NCI-H345 (cell line): ENCODE results near the gene CAMKMT.
A peak's percentile ranks its signal among the peaks of the same experiment; 100 is the strongest.

Experiments used
- DNase-seq: peaks from one replicate; lab custom pipeline; 2025; lab: John Stamatoyannopoulos, UW

The CAMKMT gene

DNA sequence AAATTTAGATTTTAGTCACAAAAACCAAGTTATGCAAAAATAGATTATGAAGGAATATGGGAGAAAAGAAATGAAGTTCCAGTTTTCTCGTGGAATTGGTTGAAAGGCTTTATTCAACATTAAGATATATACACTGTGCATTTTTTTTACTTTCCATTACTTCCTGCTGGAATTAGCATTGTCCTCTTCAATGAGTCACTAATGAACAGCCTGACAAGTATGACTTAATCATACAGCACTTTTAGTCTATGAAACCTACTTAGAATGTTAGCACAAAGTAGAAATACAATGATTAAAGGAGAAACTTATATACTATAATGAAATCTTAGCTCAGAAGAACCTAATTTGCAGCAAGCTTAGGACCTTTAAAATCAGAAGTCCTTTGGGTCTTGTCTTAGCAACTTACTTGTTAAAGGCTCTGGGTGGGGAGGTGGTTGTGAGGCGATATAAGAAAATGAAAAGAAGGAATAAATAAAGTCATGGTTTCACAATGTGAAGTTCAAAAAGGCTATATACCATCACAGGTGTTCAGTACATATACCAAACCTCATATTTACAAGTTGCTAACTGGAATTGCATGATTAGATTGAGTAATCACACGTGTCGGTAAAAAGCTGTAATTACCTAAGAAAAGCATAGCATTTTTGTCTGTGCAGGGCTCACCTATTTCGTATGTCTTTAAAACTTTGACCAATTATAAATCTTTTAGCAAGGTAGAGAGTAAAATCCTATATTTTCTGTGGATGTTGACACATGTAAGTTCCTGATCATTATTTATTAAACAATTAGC is 236.8 kb downstream of the CAMKMT start:
- no peak for DNase-seq

GRCh38 chr2:44599130-44599529 is 237.4 kb downstream of the CAMKMT start:
- DNase-seq, result no peak

- no peak for DNase-seq
These were observed 240.7 kb downstream of the CAMKMT start for GRCh38 chr2:44602446-44602845.

- DNase-seq, result no peak
These were observed 243.8 kb downstream of the CAMKMT start for GRCh38 chr2:44605511-44605910.

DNA sequence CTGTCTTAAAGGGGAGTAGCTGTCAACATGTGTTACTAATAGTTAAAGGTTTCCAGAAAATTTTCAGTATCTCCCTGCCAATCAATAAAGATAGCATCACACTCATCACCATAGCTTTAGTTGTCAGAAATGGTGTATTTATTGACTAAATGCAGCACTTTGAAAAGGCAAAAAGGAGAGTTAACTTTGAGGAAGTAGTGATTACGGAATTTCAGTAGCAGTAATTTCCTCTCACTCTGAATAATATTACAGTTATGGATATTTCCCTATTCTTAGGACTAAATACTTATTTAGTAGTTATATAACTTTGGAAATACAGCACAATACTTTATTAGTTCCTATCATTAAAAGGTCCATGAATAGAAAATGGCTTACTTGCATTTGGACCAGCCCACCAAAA is 250.5 kb downstream of the CAMKMT start:
- no peak for DNase-seq

GRCh38 chr2:44614940-44615339 is 253.2 kb downstream of the CAMKMT start:
- no peak for DNase-seq

- no peak for DNase-seq
These were observed 254.3 kb downstream of the CAMKMT start for GRCh38 chr2:44615950-44616518.

- no peak for DNase-seq
These were observed 255.0 kb downstream of the CAMKMT start for GRCh38 chr2:44616667-44617155.

DNA sequence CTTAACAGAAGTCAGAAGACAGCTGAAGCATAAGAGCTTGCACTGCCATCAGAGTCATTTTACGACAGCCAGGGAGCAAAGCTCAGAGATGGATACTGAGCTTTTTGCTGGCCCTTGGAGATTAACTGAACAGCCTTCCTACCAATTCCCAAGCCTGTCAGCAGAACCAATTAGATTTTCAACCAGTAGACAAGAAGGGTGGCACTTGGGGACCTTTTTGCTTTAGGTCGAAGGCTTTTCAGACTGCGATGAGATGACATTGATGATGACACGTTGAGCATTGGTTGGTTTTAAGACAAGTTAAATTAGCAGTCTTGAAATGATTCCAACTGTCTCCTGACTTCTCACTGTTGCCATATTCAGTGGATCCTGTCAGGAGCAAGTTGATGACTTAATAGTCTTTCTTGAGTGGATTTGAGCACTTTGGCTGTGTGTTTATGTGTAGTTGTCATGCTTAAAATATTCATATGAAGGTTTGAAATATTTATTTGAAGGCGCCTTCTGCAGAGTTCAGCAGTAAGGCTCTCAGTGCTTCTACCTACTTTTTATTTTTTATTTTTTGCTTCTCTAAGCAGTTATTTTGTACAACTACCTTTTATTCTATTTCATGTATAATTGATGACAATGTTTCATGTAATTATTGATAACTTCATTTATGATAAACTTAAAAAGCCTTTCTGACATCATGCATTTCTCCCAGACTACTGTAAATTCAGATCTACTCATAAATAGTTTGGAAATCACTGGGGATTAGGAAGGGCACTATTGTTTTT is 256.7 kb downstream of the CAMKMT start:
- DNase-seq, result no peak

- DNase-seq, result no peak
These were observed 258.6 kb downstream of the CAMKMT start for GRCh38 chr2:44620189-44620990.

DNA sequence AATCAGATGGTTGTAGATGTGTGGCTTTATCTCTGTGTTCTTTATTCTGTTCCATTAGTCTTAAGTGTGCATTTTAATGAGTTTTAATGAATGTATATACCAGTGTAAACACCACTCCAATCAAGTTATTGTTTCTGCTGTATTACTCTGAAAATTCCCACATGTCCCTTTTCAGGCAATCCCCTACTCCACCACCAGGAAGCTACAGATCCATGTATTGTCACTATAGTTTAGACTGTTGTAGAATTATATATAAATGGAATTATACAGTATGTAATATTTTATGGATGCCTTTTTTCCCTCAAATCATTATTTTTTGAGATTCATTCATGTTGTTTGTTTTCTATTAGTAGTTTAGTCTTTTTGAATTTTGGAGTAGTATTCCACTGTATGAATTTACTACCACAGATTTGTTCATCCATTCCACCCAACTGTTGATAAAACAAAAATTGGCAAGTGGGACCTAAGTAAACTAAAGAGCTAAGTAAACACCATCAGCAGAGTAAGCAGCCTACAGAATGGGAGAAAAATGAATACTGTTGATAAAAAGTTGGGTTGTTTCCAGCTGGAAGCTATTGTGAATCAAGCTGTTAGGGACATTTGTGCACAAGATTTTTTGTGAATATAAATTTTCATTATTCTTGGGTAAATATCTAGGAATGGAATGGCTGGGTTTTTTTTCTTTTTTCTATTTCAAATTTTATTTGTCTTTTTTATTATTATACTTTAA is 262.0 kb downstream of the CAMKMT start:
- peak; percentile 76 for DNase-seq

- DNase-seq, result no peak
These were observed 266.6 kb downstream of the CAMKMT start for GRCh38 chr2:44628297-44628696.

GRCh38 chr2:44632931-44633689 is 271.4 kb downstream of the CAMKMT start:
- DNase-seq, result no peak

DNA sequence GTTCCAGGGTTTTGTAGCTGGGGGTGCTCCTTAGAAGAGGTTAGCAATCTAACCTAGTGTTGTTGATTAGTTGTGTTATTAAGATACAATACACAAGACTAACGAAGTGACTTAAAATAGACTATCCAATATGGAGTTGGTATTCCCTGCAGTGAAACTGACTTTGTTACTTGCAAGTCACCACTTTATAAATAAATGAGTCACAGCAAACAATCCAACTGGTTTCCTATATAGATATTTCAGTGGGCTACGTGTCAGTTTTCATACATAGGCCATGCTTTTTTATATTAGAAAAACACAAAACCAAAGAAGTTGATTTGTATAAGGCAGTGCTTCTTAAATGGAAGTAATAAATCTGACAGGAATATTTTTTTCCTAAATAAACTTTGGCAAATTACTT is 274.0 kb downstream of the CAMKMT start:
- no peak for DNase-seq

DNA sequence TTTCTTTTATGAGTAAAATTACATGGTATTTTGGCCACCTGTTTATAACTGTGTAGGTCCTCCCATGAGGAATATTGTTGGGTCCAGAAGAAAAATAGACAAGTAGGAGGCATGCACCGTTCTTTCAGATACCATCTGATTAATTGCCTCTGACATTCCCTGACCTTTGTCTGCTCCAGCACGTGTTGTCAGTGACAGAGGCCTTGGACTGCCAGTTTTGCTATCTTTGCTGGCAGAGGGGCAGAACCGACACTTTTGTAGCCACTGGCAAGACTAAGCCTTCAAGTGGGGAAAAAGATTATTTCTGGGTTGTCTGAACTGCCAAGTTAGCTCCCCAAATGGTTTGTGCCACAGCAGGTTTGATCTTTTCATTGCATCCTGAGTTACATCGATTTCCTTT is 276.9 kb downstream of the CAMKMT start:
- DNase-seq, result no peak

- DNase-seq, result no peak
These were observed 277.7 kb downstream of the CAMKMT start for GRCh38 chr2:44639399-44639798.

- DNase-seq, result no peak
These were observed 280.5 kb downstream of the CAMKMT start for GRCh38 chr2:44642123-44642857.

DNA sequence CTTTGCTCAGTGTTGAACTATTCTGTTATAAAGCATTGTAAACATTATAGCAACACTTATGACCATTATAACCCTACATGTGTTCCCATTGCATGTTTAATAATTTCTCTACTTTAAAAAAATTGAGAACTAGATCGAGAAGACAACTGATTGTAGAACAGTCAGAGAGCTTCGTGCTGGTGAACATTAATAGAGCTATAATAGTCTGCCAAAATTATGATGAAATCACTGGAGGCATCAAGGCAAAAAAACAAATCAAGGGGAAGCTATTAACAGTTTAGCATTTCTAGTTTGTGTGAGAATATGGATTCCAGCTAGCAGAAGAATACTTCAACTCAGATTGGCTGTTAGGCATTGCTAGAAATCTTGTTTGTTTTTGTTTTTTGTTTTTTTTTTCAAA is 284.2 kb downstream of the CAMKMT start:
- DNase-seq, result no peak

DNA sequence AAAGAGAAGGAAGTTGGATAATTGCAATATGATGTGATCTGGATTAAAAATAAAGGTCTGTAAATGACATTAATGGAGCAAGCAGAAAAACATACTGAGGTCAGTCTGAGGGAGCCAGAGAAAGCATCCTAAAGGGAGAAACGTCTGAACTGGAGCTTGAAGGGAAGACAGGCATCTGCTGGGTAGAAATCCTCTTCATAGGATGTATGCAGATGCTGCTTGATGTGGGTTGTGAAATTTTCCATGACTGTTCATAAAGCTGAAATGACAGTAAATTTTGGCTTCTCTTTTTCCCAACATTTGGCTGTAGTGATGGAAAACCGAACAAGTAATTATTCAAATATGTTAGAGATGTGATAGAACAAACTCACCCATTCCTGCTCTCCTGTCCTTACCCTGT is 287.6 kb downstream of the CAMKMT start:
- no peak for DNase-seq

GRCh38 chr2:44650796-44651195 is 289.0 kb downstream of the CAMKMT start:
- no peak for DNase-seq
